NCI-H226 (cell line): ENCODE measurements around the gene COL4A3.

Source experiments
- DNase-seq: peaks from one replicate; pipeline ENCODE4 v3.0.0-alpha.2; 2015

COL4A3 gene

GRCh38 chr2:227348324-227348723, 183.9 kb downstream of the COL4A3 start:
- DNase-seq, result no peak

DNA sequence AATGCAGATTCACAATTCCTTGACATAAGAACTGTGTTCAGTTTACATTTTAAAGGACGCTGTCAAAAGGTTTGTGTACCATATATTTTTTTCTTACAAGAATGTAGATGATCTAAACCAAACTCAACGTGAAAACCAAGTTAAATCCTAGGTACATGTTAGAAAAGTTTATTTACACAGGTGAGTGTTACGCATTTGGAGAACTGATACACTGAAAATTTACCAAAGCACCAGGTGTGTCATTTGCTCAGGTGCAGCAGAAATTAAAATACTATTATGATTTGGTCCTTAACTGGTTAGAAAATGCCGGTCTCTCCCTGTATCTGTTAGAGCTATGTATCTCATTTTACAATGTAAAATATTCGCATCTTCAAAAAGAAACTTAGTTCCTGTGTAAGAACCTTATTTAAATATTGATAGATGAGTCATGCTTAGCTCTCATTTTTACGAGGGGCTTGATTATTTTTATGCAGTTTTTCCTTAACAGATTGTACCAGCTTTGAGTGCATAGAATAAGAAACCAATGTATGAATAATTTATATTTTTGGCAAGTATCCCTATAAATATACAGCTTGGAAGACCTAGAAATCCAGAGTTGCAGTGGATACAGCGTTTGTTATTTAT, 185.7 kb downstream of the COL4A3 start:
- DNase-seq, result no peak

DNA sequence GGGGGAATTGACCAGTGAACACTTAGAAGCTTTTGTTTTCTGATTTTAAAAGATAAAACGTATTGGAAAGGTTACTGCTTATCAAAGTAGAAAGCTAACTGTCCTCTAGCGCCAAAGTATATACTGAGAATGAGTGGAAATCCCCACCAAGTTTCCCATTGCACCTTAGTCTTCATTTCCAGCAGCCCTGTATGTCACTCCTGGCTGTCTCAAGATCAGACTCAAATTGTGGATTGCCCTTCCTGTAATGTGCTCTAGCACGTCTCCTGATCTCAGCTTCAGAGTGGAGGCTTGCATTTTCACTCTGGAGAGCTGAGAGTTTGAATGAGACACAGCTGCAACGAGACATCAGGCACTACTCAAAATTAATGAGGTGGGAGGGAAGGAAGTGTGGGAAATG, 187.2 kb downstream of the COL4A3 start:
- no peak for DNase-seq

GRCh38 chr2:227360351-227360750, 195.9 kb downstream of the COL4A3 start:
- no peak for DNase-seq

GRCh38 chr2:227363756-227364155, 199.3 kb downstream of the COL4A3 start:
- DNase-seq, result no peak
